Activated CD4-positive, alpha-beta T cell treated with anti-CD3 and anti-CD28 coated beads for 36 hours (primary cell): ENCODE results near the gene CD63. TPM values are rescaled to one million over a fixed set of nuclear protein-coding genes. Genes with fewer than 3 reads are reported as not detected.
A peak's percentile ranks its signal among the peaks of the same experiment; 100 is the strongest.
"Not testable (repeated sequence)": the region's sequence is repeated elsewhere in the genome, so short reads cannot be mapped to it uniquely, and the experiment has no call there.

Experiments used
- ATAC-seq: fragments of 200-7000 bp; cut with Tn5 transposase; one replicate; pipeline ENCODE4 v1.10.0; 2021; ENCODE audit warnings: mild to moderate bottlenecking, moderate library complexity
- CTCF ChIA-PET: fragments of 350-600 bp; sonication (Branson Sonifier 250); formaldehyde crosslinking; loops from one replicate; lab custom pipeline; 2021; ENCODE audit warnings: antibody characterized with exemption; lab: Charles Lee
- POLR2A ChIA-PET: fragments of 350-600 bp; sonication (Branson Sonifier 250); formaldehyde crosslinking; loops from one replicate; lab custom pipeline; 2021; ENCODE audit warnings: antibody characterized with exemption, inconsistent platforms; lab: Charles Lee
- DNase-seq: peaks from one replicate; pipeline ENCODE4 v3.0.0-alpha.2; 2020
- H3K27ac Mint-ChIP-seq: one replicate; pipeline ENCODE4 v1.8.0; 2021; ENCODE audit warnings: mixed read lengths
- H3K27me3 Mint-ChIP-seq: one replicate; pipeline ENCODE4 v1.8.0; 2021; ENCODE audit warnings: mixed read lengths
- H3K36me3 Mint-ChIP-seq: one replicate; pipeline ENCODE4 v1.8.0; 2021; ENCODE audit warnings: low read depth, mixed read lengths
- H3K4me1 Mint-ChIP-seq: one replicate; pipeline ENCODE4 v1.8.0; 2021; ENCODE audit warnings: mixed read lengths
- H3K4me3 Mint-ChIP-seq: one replicate; pipeline ENCODE4 v1.8.0; 2021; ENCODE audit warnings: mild to moderate bottlenecking, moderate library complexity, mixed read lengths
- H3K9me3 Mint-ChIP-seq: one replicate; pipeline ENCODE4 v1.8.0; 2021; ENCODE audit warnings: low read depth, mixed read lengths
- intact Hi-C, 2 experiments: fragments of 100-400 bp; cut with DNase I in 1 of 2; cut with micrococcal nuclease in 1 of 2; formaldehyde crosslinking; loops; one replicate each; pipeline versions ENCODE4 v1.14.2 to v1.15.1; 2022 to 2024; cut with DNase I, micrococcal nuclease
- total RNA-seq, 2 experiments: library from RNA; stranded (reverse); gene quantifications; one replicate each; pipeline ENCODE4 v1.2.3, GENCODE V29; 2021

CD63 gene
- 100 to 1,000 TPM; 113 to 122 TPM for total RNA-seq

GRCh38 chr12:55728939-55729818 is at the start of gene CD63:
TSS of gene CD63 (minus strand) at chr12:55729009. CDS start at chr12:55728341, 668 bp downstream.
- peak; percentile 73 for ATAC-seq
- Mint-ChIP-seq H3K27me3 (no peaks in the 10 kb centered on the region), H3K36me3 (peaks cover 9% of the 10 kb centered on the region), H3K27ac (peak within 1 kb of the TSS; percentile 95), H3K4me3 (peak within 1 kb of the TSS; percentile 93), H3K4me1 (peaks cover 34% of the 10 kb centered on the region), H3K9me3 (no peaks in the 10 kb centered on the region)
- peak; percentile 89 for DNase-seq
- ChIA-PET CTCF (interaction anchor here (0.5 to 2.8 kb wide), 17 partner anchors 10 to 389 kb away, joined by 3 to 48 read pairs (median 4); partner anchors contain the start of genes BLOC1S1, DNAJC14, RDH5 and ZC3H10), POLR2A (interaction anchor here (0.6 to 2.0 kb wide), 4 partner anchors 9 to 314 kb away, joined by 3 to 9 read pairs (median 3); no protein-coding TSS in a partner anchor)
- intact Hi-C loops = loop anchor here (1.0 to 2.0 kb wide), 4 partner anchors 9 to 312 kb away; partner anchors contain the start of genes BLOC1S1 (in 2 of the 2), PYM1 (in 1 of the 2) and RPS26 (in 1 of the 2)

DNA sequence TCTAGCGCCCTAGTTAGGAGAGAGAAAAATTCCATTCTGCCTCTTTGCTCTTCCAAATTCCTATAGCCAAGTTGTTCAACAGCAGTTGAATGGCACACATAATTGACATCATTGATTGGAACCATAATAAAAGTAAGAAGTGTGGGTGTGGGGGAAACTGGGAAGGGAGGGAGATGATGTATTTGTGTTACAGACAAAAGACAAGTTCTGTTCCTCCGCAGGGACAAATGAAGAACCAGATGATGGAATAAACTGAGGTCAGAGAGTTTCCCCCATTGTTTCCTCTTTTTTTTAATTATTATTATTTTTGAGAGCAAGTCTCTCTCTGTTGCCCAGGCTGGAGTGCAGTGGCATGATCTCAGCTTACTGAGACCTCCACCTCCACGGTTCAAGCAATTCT is 49.0 kb upstream of the CD63 start:
- ATAC-seq (no peak), DNase-seq (no peak)
- POLR2A ChIA-PET = interaction anchor here (0.7 kb wide), 1 partner anchor 51 kb away, joined by 3 read pairs; the partner anchor contains the start of gene DNAJC14
- no peak overlapping the region for H3K27ac Mint-ChIP-seq
- no peak overlapping the region for H3K4me3 Mint-ChIP-seq
- intact Hi-C loops = no loop called here
- H3K27me3 Mint-ChIP-seq = no peaks in the 10 kb centered on the region
- H3K36me3 Mint-ChIP-seq = peaks cover 40% of the 10 kb centered on the region
- CTCF ChIA-PET = interaction anchor here (0.6 to 1.2 kb wide), 3 partner anchors 11 to 89 kb away, joined by 3 to 5 read pairs (median 4); no protein-coding TSS in a partner anchor
- no peaks in the 10 kb centered on the region for H3K9me3 Mint-ChIP-seq
- peaks cover 8% of the 10 kb centered on the region for H3K4me1 Mint-ChIP-seq

DNA sequence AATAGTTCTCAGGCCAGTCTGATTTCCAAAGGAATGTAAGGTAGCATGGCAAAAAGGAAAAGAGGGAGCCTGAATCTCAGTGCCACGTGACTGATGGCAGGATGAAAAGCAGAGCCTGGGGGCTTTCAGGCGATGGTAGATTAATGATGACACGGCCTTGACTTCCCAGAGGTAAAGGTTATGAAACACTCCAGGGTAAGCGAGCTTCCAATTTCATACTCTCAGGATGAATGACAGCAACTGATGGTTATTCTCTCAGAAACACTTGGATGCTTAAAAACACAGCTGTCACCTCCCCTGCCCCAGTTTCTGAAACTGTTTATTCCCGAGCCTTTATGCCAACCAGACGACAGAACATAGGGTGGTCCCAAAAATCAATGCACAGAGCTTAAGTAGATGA is 42.9 kb upstream of the CD63 start:
- ChIA-PET POLR2A (no interaction called here), CTCF (interaction anchor here (0.5 to 2.2 kb wide), 5 partner anchors 10 to 114 kb away, joined by 3 to 15 read pairs (median 3); partner anchors contain the start of genes ORMDL2 and SARNP)
- Mint-ChIP-seq H3K36me3 (peaks cover 30% of the 10 kb centered on the region), H3K4me3 (no peak overlapping the region), H3K9me3 (no peaks in the 10 kb centered on the region), H3K27me3 (no peaks in the 10 kb centered on the region), H3K4me1 (peaks cover 12% of the 10 kb centered on the region), H3K27ac (peak overlapping the region; percentile 1)
- DNase-seq (no peak), ATAC-seq (no peak)
- intact Hi-C loops = no loop called here

- no peak for DNase-seq
- ChIA-PET POLR2A (no interaction called here), CTCF (interaction anchor here (0.5 to 1.2 kb wide), 5 partner anchors 11 to 56 kb away, joined by 3 to 4 read pairs (median 3); no protein-coding TSS in a partner anchor)
- Mint-ChIP-seq H3K4me3 (no peak overlapping the region), H3K36me3 (peaks cover 18% of the 10 kb centered on the region), H3K27ac (peak overlapping the region; percentile 24), H3K9me3 (no peaks in the 10 kb centered on the region), H3K27me3 (no peaks in the 10 kb centered on the region), H3K4me1 (peaks cover 6% of the 10 kb centered on the region)
- intact Hi-C loops = no loop called here
- no peak for ATAC-seq
These were observed 38.3 kb upstream of the CD63 start for GRCh38 chr12:55767156-55767555.

- ChIA-PET POLR2A (no interaction called here), CTCF (interaction anchor here (0.6 to 1.2 kb wide), 3 partner anchors 24 to 170 kb away, joined by 3 read pairs; no protein-coding TSS in a partner anchor)
- intact Hi-C loops = no loop called here
- Mint-ChIP-seq H3K4me1 (peaks cover 12% of the 10 kb centered on the region), H3K9me3 (no peaks in the 10 kb centered on the region), H3K27ac (peak overlapping the region; percentile 6), H3K36me3 (peaks cover 16% of the 10 kb centered on the region), H3K27me3 (no peaks in the 10 kb centered on the region), H3K4me3 (no peak overlapping the region)
- DNase-seq (no peak), ATAC-seq (no peak)
These were observed 37.0 kb upstream of the CD63 start for GRCh38 chr12:55765736-55766290.

GRCh38 chr12:55762646-55763045 is 33.8 kb upstream of the CD63 start:
- no peak for ATAC-seq
- intact Hi-C loops = no loop called here
- Mint-ChIP-seq H3K36me3 (peaks cover 34% of the 10 kb centered on the region), H3K4me3 (no peak overlapping the region), H3K4me1 (peaks cover 16% of the 10 kb centered on the region), H3K27ac (no peak overlapping the region), H3K27me3 (no peaks in the 10 kb centered on the region), H3K9me3 (no peaks in the 10 kb centered on the region)
- DNase-seq = no peak
- ChIA-PET CTCF (interaction anchor here (0.7 to 2.0 kb wide), 4 partner anchors 23 to 233 kb away, joined by 3 to 6 read pairs (median 4); no protein-coding TSS in a partner anchor), POLR2A (no interaction called here)

DNA sequence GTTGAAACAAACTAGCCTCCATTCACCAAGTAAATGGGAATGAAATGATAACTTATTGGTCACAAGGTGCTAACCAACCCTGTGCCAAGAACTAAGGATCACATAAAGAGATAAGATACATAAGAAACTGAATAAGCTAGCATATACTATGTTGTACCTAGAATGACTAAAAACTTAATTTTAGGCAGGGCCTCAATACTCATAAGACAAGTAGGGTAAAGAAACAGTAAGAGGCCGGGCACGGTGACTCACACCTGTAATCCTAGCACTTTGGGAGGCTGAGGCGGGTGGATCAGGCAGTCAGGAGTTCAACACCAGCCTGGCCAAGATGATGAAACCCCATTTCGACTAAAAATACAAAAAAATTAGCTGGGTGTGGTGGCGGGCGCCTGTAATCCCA is 31.9 kb upstream of the CD63 start:
- ATAC-seq = peak; percentile 97
- peak; percentile 82 for DNase-seq
- no peaks in the 10 kb centered on the region for H3K9me3 Mint-ChIP-seq
- POLR2A ChIA-PET = interaction anchor here (0.8 kb wide), 1 partner anchor 9 kb away, joined by 4 read pairs; no protein-coding TSS in a partner anchor
- peak overlapping the region; percentile 93 for H3K27ac Mint-ChIP-seq
- peaks cover 20% of the 10 kb centered on the region for H3K4me1 Mint-ChIP-seq
- no peaks in the 10 kb centered on the region for H3K27me3 Mint-ChIP-seq
- no peak overlapping the region for H3K4me3 Mint-ChIP-seq
- CTCF ChIA-PET = interaction anchor here (0.7 to 1.7 kb wide), 5 partner anchors 12 to 318 kb away, joined by 3 to 9 read pairs (median 3); no protein-coding TSS in a partner anchor
- H3K36me3 Mint-ChIP-seq = peaks cover 44% of the 10 kb centered on the region
- intact Hi-C loops = loop anchor here in 1 of 2 experiments (2.0 kb wide), 1 partner anchor 16 kb away; no protein-coding TSS in a partner anchor

- CTCF ChIA-PET = interaction anchor here (0.7 to 1.9 kb wide), 3 partner anchors 20 to 181 kb away, joined by 3 to 8 read pairs (median 5); no protein-coding TSS in a partner anchor
- H3K9me3 Mint-ChIP-seq, H3K27ac Mint-ChIP-seq, DNase-seq, intact Hi-C loops, ATAC-seq, H3K4me3 Mint-ChIP-seq, H3K27me3 Mint-ChIP-seq: not testable (repeated sequence)
- POLR2A ChIA-PET = interaction anchor here (0.6 kb wide), 1 partner anchor 18 kb away, joined by 3 read pairs; no protein-coding TSS in a partner anchor
- Mint-ChIP-seq H3K36me3 (peaks cover 52% of the 10 kb centered on the region), H3K4me1 (peaks cover 27% of the 10 kb centered on the region)
These were observed 29.8 kb upstream of the CD63 start for GRCh38 chr12:55758575-55758974.

DNA sequence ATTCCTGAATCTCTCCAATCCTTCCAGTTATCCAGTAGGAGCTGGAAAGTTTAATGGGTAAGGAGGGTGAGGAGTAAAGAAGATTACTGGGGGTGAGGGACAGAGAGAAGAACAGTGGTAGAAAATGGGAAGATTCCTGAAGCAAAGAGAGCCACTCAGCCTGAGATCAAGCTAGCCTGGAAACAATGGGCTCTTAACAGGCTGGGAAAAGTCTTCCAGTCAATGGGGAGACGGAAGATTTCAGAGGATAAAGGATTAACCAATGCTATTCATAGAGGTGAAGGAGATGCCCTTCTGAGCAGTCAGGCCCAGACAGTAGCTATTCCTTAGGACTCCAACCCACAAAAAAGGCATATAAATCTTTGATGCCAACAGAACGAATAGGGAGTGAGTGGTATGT is 28.9 kb upstream of the CD63 start:
- no peaks in the 10 kb centered on the region for H3K9me3 Mint-ChIP-seq
- H3K36me3 Mint-ChIP-seq = peaks cover 58% of the 10 kb centered on the region
- peak overlapping the region; percentile 56 for H3K27ac Mint-ChIP-seq
- no peak overlapping the region for H3K4me3 Mint-ChIP-seq
- ChIA-PET CTCF (interaction anchor here (0.7 to 3.8 kb wide), 6 partner anchors 13 to 238 kb away, joined by 3 to 15 read pairs (median 7); no protein-coding TSS in a partner anchor), POLR2A (no interaction called here)
- no peak for ATAC-seq
- peaks cover 27% of the 10 kb centered on the region for H3K4me1 Mint-ChIP-seq
- intact Hi-C loops = no loop called here
- no peaks in the 10 kb centered on the region for H3K27me3 Mint-ChIP-seq
- no peak for DNase-seq

DNA sequence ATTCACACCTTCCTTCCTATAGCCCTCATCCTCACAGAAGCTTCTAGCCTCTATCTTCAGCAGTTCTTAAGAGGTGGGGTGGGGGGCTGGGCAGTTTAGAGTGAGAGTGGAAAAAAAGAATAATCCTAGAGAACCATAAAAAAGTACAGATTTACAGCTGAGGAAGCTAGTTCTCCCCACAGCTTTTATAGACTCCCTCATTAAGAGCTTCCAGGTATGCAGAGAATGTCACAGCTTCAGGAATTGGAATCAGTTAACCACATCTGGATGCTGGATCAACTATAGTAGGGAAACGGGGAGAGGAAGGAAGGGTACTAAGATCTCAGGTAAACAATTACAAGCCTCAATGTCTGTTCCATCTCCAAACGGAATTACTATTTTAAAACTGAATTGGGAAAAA is 26.4 kb upstream of the CD63 start:
- Mint-ChIP-seq H3K27me3 (no peaks in the 10 kb centered on the region), H3K9me3 (no peaks in the 10 kb centered on the region), H3K4me3 (no peak overlapping the region), H3K4me1 (peaks cover 12% of the 10 kb centered on the region), H3K27ac (peak overlapping the region; percentile 55), H3K36me3 (peaks cover 53% of the 10 kb centered on the region)
- POLR2A ChIA-PET = interaction anchor here (0.6 to 0.7 kb wide), 2 partner anchors 171 to 523 kb away, joined by 3 read pairs; no protein-coding TSS in a partner anchor
- CTCF ChIA-PET = interaction anchor here (1.3 to 3.8 kb wide), 6 partner anchors 8 to 191 kb away, joined by 3 to 19 read pairs (median 8); no protein-coding TSS in a partner anchor
- ATAC-seq (no peak), DNase-seq (no peak)
- intact Hi-C loops = no loop called here
